ENCODE measurements around the gene RNF6.
A peak's percentile ranks its signal among the peaks of the same experiment; 100 is the strongest.

Gene RNF6

DNA sequence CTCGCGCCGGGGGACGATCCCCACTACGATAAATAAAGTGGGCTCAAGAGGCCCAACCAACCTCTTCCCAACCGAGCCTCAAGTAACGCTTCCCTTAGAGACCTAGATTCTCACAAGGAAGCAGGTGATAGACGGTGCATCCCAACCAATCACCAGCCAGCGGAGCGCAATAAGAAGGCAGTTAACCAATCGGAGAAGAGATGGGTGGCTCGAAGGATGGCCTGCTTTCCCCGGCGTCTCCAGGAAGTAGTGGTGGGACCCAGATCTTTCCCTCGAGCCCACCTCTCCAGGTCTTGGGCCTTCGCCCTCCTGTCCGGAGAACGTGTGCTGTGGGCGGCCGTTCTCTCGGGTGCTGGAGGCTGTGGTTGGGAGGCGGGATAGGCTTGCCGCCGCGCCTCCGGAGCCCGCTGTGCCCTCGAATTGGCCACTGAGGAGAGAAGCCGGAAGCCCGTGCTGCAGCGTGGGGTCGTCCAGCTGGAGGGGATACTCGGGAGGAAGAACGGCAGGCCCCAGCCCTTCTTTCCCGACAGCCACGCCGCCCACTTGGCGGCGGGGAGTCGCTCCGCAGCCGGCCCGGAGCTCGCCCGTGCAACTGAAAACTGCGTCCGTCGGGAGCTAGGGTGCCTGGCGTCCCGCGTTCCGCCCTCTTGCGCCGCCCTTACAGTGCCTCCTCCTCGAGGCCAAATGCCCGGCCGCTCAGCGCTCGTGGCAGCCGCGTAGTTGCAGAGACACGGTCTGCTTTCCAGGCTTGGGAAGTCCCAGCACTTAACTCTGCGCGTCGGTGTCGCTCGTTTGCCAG is at the start of gene RNF6:
RNF6 (minus strand) TSS at position 594 of the 799 bp plus-strand sequence. CDS start 2,665 bp downstream, outside the sequence.
- TF ChIP-seq, protein P1, sequence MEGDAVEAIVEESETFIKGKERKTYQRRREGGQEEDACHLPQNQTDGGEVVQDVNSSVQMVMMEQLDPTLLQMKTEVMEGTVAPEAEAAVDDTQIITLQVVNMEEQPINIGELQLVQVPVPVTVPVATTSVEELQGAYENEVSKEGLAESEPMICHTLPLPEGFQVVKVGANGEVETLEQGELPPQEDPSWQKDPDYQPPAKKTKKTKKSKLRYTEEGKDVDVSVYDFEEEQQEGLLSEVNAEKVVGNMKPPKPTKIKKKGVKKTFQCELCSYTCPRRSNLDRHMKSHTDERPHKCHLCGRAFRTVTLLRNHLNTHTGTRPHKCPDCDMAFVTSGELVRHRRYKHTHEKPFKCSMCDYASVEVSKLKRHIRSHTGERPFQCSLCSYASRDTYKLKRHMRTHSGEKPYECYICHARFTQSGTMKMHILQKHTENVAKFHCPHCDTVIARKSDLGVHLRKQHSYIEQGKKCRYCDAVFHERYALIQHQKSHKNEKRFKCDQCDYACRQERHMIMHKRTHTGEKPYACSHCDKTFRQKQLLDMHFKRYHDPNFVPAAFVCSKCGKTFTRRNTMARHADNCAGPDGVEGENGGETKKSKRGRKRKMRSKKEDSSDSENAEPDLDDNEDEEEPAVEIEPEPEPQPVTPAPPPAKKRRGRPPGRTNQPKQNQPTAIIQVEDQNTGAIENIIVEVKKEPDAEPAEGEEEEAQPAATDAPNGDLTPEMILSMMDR (IDR thresholded peaks at IDR 0.05; ENCODE audit: control extremely low read depth, extremely low read depth, low read depth, missing control alignments): no peak
- ChIA-PET POLR2A (interaction anchor here (0.8 kb wide), 1 partner anchor 32 kb away, joined by 4 read pairs; no protein-coding TSS in a partner anchor), CTCF (interaction anchor here (1.5 to 4.0 kb wide), 2 partner anchors 31 to 36 kb away, joined by 4 to 28 read pairs; no protein-coding TSS in a partner anchor)
- peak; percentile 97 for DNase-seq (ENCODE audit: extremely low spot score)

DNA sequence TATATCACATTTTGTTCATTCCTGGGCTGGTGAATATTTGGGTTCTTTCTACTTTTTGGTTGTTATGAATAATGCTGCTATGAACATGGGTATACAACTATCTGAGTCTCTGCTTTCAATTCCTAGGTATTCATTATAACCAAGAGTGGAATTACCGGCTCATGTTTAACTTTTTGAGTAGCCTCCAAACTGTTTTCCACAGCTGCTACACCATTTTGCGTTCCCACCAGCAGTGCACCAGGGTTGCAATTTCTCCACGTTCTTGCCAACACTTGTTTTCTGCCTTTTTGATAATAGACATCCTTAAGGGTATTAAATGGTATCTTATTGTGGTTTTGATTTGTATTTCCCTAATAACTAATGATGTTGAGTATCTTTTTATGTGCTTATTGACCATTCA is 48.6 kb upstream of the RNF6 start:
- CTCF ChIA-PET: no interaction called here
- POLR2A ChIA-PET: no interaction called here
- TF ChIP-seq, protein P1 (IDR thresholded peaks at IDR 0.05; ENCODE audit: control extremely low read depth, extremely low read depth, low read depth, missing control alignments): no peak
- DNase-seq (ENCODE audit: extremely low spot score): no peak

DNA sequence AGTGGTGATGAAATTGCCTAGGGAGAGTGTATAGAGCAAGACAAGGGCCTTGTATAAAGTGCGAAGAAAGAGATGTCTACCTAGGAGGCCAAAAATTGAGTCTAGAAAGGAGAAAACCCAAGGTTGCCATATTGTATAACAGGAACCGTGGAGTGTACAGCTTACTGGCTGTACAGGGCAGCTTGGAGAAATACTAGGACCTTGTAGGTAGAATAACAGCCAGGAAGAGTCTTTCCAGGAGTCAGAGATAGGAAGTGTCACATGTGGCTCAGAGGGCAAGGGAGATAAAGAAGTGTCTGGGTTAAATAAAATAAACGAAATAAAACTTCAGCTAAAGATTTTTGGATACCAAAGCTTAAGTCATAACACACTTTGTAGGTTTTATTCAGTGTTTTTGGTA is 44.2 kb upstream of the RNF6 start:
- no peak for DNase-seq (ENCODE audit: extremely low spot score)
- ChIA-PET CTCF (interaction anchor here (1.0 to 3.8 kb wide), 5 partner anchors 9 to 81 kb away, joined by 3 to 10 read pairs (median 5); no protein-coding TSS in a partner anchor), POLR2A (no interaction called here)
- TF ChIP-seq, protein P1 (IDR thresholded peaks at IDR 0.05; ENCODE audit: control extremely low read depth, extremely low read depth, low read depth, missing control alignments): no peak

DNA sequence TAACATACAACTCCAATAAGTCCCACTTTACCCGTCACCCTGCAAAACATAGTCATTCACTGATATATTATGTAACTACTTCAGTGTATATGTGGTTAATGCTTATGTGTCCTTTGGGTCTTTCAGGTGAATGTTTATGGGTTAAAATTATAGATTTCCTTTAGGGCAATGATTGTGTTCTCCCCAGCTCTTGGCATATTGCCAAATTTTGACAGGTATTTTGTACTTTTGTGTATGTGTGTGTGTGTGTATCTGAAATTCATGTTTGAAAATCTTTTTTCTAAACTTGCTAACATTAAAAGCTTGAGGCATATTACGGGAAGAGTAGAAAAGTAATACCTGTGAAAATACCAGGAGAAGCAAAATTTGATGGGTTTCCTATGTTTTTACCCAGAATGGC is 40.0 kb upstream of the RNF6 start:
- DNase-seq (ENCODE audit: extremely low spot score): no peak
- TF ChIP-seq, protein P1 (IDR thresholded peaks at IDR 0.05; ENCODE audit: control extremely low read depth, extremely low read depth, low read depth, missing control alignments): no peak
- CTCF ChIA-PET: no interaction called here
- POLR2A ChIA-PET: no interaction called here

DNA sequence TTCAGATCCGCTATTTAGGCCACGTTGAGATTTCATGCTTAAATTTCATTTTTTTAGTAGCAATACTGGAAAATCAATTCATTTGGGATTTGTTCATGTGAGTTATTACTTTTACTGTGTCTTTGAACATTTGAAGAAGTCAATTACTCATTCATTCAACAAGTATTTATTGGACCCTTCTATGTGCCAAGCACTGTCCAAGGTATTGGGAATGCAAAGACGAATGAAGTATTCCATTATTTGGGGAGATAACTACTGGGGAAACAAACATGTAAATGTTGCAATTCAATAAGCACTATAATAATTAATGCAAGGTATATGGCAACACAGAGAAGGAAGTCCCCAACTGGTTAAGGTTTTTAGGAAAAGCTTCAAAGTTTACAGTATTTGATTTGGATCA is 37.5 kb upstream of the RNF6 start:
- CTCF ChIA-PET: interaction anchor here (1.5 kb wide), 1 partner anchor 12 kb away, joined by 3 read pairs; no protein-coding TSS in a partner anchor
- TF ChIP-seq, protein P1 (IDR thresholded peaks at IDR 0.05; ENCODE audit: control extremely low read depth, extremely low read depth, low read depth, missing control alignments): no peak
- no peak for DNase-seq (ENCODE audit: extremely low spot score)
- POLR2A ChIA-PET: no interaction called here

DNA sequence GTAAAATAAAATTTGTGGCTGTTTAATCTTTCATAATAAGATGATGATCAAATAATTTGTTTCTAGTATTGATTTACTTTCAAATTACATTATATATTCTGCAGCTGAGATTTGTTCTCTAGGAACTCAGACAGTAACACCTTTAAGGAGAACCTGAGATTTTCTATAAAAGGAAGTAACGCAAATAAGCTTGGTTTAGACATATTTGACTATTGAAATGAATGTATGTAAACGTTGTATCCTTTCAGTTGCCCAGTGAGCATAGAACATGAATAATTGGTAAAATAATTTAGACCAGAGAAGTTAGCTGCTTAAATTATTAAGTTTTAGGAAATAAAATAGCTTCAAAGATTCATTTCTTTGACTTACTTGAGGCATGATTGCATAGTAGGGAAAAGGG is 34.9 kb upstream of the RNF6 start:
- no peak for DNase-seq (ENCODE audit: extremely low spot score)
- POLR2A ChIA-PET: no interaction called here
- TF ChIP-seq, protein P1 (IDR thresholded peaks at IDR 0.05; ENCODE audit: control extremely low read depth, extremely low read depth, low read depth, missing control alignments): no peak
- CTCF ChIA-PET: interaction anchor here (1.2 to 2.0 kb wide), 3 partner anchors 9 to 149 kb away, joined by 3 to 6 read pairs (median 5); no protein-coding TSS in a partner anchor
